ENCODE data around the gene FASN.

Gene FASN

DNA sequence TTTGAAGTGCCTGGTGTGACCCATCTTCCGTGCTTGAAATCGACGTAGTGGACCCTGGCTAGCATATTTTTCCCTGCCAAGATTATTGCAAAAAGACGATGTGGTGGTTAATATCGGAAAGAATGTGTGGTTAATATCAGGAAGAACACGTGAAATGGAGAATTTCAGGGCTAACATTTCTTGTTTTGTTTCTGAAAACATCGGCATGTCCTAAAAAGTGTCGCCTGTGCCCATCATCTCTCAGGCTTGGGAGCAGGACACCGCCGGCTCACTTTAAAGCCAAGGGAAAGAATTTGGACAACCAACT is 60.2 kb downstream of the FASN start:
- H3K4me3 ChIP-seq (ENCODE audit: low read depth, low read length), result peak overlapping the region; percentile 61
- in situ Hi-C loops (cut with HindIII; ENCODE audit: low sequenced_read_pairs), result loop anchor here (10.0 kb wide), 2 partner anchors 63 to 97 kb away; partner anchors contain the start of gene ASPSCR1
- TF ChIP-seq, protein P1, sequence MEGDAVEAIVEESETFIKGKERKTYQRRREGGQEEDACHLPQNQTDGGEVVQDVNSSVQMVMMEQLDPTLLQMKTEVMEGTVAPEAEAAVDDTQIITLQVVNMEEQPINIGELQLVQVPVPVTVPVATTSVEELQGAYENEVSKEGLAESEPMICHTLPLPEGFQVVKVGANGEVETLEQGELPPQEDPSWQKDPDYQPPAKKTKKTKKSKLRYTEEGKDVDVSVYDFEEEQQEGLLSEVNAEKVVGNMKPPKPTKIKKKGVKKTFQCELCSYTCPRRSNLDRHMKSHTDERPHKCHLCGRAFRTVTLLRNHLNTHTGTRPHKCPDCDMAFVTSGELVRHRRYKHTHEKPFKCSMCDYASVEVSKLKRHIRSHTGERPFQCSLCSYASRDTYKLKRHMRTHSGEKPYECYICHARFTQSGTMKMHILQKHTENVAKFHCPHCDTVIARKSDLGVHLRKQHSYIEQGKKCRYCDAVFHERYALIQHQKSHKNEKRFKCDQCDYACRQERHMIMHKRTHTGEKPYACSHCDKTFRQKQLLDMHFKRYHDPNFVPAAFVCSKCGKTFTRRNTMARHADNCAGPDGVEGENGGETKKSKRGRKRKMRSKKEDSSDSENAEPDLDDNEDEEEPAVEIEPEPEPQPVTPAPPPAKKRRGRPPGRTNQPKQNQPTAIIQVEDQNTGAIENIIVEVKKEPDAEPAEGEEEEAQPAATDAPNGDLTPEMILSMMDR (IDR thresholded peaks at IDR 0.05; ENCODE audit: low read depth, low read length, missing control alignments), result no peak
- DNase-seq (ENCODE audit: low read depth), result no peak

DNA sequence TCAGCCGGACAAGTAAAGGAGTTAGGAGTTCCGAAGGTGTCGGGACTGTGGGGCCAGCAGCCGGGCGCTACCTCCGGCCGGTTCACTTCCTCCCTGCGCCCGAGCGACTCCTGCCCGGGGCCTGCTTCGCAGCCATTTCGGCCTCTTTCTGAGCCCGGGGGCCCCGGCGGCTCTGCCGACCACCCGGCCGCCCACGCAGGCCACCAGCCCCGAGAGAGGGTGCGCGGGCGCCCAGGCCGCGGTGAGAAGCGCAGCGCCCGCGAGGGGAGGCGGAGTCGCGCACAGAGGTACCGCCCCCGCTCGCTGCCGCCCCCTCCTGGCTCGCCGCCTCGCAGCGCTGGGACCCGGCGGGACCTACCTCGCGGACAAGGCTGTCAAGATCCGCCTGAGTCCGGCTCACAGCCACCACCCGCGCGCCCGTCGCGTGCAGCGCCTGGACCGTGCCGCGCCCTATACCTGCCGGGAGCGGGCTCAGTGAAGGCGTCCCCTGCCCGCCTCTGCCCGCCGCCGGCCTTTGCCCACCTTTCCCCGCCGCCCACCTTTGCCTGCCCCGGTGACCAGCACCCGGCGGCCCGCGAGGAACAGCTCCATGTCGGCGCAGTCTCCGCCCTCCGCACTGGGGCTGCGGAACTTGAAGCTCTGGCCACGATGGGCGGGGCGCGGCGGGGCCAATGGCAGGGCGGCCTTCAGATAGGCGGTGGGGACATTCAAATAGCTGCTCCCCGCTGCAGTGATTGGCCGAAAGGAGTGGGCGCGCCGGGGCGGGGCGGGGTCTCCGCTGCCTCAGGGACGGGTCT is 60.7 kb downstream of the FASN start, which contains the start of gene DCXR:
DCXR (minus strand) TSS at position 606 of the 797 bp plus-strand sequence; CDS start at position 591, 15 bp downstream.
- in situ Hi-C loops (cut with HindIII; ENCODE audit: low sequenced_read_pairs), result loop anchor here (10.0 kb wide), 2 partner anchors 62 to 98 kb away; partner anchors contain the start of gene ASPSCR1
- H3K4me3 ChIP-seq (ENCODE audit: low read depth, low read length), result peak within 1 kb of the TSS; percentile 61
- TF ChIP-seq, protein P1 (IDR thresholded peaks at IDR 0.05; ENCODE audit: low read depth, low read length, missing control alignments), result peak; percentile 68
- peak; percentile 92 for DNase-seq (ENCODE audit: low read depth)

DNA sequence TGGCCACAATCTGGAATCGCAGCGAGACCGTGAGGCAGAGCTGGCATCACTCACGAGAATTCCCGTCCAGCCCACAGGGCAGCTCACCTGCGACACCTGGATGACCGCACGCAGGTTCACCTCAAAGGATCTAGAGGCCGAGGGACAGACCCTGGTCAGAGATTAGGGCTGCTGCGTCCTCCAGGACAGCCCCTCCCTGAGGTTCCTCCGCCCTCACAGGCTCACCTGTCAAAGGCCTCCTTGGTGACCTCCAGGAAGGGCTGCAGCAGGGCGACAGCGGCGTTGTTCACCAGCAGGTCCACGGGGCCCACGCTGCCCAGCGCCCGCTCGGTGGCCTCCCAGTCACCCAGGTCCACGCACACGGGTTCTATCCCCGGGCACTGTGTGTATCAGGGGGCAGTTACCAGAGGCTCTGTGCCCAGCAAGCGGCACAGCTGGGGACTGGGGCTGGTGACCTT is 61.4 kb downstream of the FASN start:
- in situ Hi-C loops (cut with HindIII; ENCODE audit: low sequenced_read_pairs), result loop anchor here (10.0 kb wide), 2 partner anchors 62 to 98 kb away; partner anchors contain the start of gene ASPSCR1
- peak overlapping the region; percentile 61 for H3K4me3 ChIP-seq (ENCODE audit: low read depth, low read length)
- TF ChIP-seq, protein P1 (IDR thresholded peaks at IDR 0.05; ENCODE audit: low read depth, low read length, missing control alignments), result no peak
- no peak for DNase-seq (ENCODE audit: low read depth)

DNA sequence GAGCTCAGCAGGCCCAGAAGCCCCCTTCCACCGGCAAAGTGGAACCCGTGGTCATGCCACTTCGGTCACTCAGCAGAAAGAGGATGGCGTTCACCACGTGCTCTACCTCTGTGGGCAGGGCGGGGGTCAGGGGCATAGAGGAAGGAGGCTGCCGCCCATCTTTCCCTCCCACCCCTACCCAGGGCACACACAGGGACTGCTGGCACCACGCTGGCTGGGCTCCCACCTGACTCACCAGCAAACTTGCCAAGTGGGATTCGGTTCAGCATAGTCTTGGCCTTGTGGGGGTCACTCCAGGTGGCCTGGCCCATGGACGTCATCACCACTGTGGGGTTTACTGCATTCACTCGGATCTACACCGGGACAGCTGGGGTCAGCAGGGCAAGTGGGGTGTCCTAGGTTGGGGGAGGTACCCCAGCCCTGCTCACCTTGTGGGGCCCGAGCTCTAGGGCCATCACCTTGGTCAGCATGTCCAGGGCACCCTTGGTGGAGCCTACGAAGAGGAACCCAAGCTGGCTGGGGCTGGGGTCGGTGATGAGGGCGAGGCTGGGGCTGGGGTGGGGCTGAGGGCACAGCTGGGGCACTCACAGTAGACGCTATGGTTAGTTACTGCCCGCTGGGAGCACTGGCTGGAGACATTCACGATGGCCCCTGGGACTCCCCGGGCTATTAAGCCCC is 61.9 kb downstream of the FASN start:
- DNase-seq (ENCODE audit: low read depth), result no peak
- TF ChIP-seq, protein P1 (IDR thresholded peaks at IDR 0.05; ENCODE audit: low read depth, low read length, missing control alignments), result no peak
- peak overlapping the region; percentile 61 for H3K4me3 ChIP-seq (ENCODE audit: low read depth, low read length)
- in situ Hi-C loops (cut with HindIII; ENCODE audit: low sequenced_read_pairs), result loop anchor here (10.0 kb wide), 2 partner anchors 61 to 99 kb away; partner anchors contain the start of gene ASPSCR1

DNA sequence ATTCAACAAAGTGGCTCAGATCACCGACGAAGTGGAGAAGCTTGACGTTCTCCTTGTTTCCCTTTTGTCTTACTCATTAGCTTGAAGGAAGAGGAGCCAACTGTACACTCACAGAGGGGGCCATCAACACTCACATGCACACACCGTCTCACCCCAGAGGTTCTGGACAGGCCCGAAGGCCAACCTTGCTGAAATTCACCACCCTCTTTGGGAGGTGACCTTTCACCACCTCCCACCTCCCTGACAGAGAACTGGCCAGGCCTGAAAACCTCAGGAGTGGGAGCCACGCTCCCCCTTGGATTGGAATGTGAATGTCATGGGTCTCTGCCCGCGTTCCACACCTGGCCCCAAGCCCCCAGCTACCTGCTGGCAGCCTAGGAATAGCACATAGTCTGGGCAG is 62.5 kb downstream of the FASN start:
- H3K4me3 ChIP-seq (ENCODE audit: low read depth, low read length), result no peak overlapping the region
- TF ChIP-seq, protein P1 (IDR thresholded peaks at IDR 0.05; ENCODE audit: low read depth, low read length, missing control alignments), result no peak
- no peak for DNase-seq (ENCODE audit: low read depth)
- in situ Hi-C loops (cut with HindIII; ENCODE audit: low sequenced_read_pairs), result loop anchor here (10.0 kb wide), 2 partner anchors 61 to 99 kb away; partner anchors contain the start of gene ASPSCR1

DNA sequence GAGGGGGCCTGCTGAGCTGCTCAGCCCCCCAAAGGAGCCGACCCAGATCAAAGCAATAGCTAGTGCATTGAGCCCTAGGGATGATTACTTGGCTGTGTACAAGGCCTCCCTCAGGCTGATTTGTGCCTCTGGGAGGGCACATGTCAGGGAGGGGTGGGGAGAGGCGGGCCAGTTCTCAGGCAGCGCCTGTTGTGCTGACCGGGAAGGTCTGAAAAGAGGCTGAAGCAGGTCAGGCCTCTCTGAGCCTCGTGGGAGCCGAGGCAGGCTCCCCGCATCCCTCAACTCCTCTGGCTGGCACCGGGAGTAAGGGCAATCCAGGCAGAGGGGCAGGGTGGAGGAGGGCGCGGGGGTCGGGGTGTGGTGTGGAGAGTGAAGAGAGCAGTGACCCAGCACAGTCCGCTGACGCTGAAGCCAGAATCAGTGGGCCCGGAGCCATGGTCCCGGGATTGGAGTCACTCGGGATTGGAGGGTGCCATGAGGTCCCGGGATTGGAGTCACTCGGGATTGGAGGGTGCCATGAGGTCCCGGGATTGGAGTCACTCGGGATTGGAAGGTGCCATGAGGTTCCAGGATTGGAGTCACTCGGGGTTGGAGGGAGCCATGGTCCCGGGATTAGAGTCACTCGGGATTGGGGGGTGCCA is 63.5 kb downstream of the FASN start:
- DNase-seq (ENCODE audit: low read depth), result no peak
- no peak overlapping the region for H3K4me3 ChIP-seq (ENCODE audit: low read depth, low read length)
- in situ Hi-C loops (cut with HindIII; ENCODE audit: low sequenced_read_pairs), result loop anchor here (10.0 kb wide), 2 partner anchors 60 to 100 kb away; partner anchors contain the start of gene ASPSCR1
- TF ChIP-seq, protein P1 (IDR thresholded peaks at IDR 0.05; ENCODE audit: low read depth, low read length, missing control alignments), result no peak
